HepG2 (cell line): ENCODE data around the gene SERTAD2. TPM values are rescaled to one million over a fixed set of nuclear protein-coding genes. Genes with fewer than 3 reads are reported as not detected.

Source experiments
- AGO2 ChIP-seq: fragments of 200-400 bp; formaldehyde crosslinking; optimal IDR thresholded peaks from 2 replicates; pipeline ENCODE3; 2017; ENCODE audit warnings: mild to moderate bottlenecking, low read depth, low read length, moderate library complexity
- CBX5 ChIP-seq: sonication (generic); formaldehyde crosslinking; IDR thresholded peaks from 2 replicates; pipeline ENCODE4 v1.4.0; 2020; ENCODE audit warnings: missing genetic modification reagents, borderline replicate concordance
- EP300 ChIP-seq, 3 experiments: sonication (generic) in 1 of 3; formaldehyde crosslinking in 1 of 3; IDR thresholded peaks; 2 replicates each; pipeline versions ENCODE4 v1.5.1 to v1.6.1; 2011 to 2020; ENCODE audit warnings: low read depth in 2 of 3, low read length in 2 of 3, borderline replicate concordance in 1 of 3, improper control_type of control experiment in 1 of 3, mild to moderate bottlenecking in 1 of 3, missing genetic modification reagents in 1 of 3, moderate library complexity in 1 of 3
- HDAC2 ChIP-seq: sonication (generic); formaldehyde crosslinking; IDR thresholded peaks from 2 replicates; pipeline ENCODE4 v1.4.0; 2020; ENCODE audit warnings: missing genetic modification reagents
- HOXA9 ChIP-seq: sonication (generic); formaldehyde crosslinking; IDR thresholded peaks from 2 replicates; pipeline ENCODE4 v1.8.1; 2022; ENCODE audit warnings: missing genetic modification reagents, mild to moderate bottlenecking, moderate library complexity, borderline replicate concordance
- KMT2B ChIP-seq: IDR thresholded peaks from 2 replicates; pipeline ENCODE4 v1.6.1; 2016; ENCODE audit warnings: missing genetic modification reagents, missing compliant biosample characterization
- MIER2 ChIP-seq: IDR thresholded peaks from 2 replicates; pipeline ENCODE4 v1.6.1; 2016; ENCODE audit warnings: missing biosample characterization, missing genetic modification reagents
- MTF1 ChIP-seq: sonication (generic); formaldehyde crosslinking; IDR thresholded peaks from 2 replicates; pipeline ENCODE4 v1.5.0; 2020; ENCODE audit warnings: missing genetic modification reagents
- NFIB ChIP-seq: sonication (generic); formaldehyde crosslinking; IDR thresholded peaks from 2 replicates; pipeline ENCODE4 v1.9.0; 2021; ENCODE audit warnings: missing genetic modification reagents, mild to moderate bottlenecking, borderline replicate concordance
- NFKBIZ ChIP-seq: IDR thresholded peaks from 2 replicates; pipeline ENCODE4 v1.6.1; 2018; ENCODE audit warnings: missing genetic modification reagents, missing compliant biosample characterization
- ZFAT ChIP-seq: sonication (generic); formaldehyde crosslinking; conservative IDR thresholded peaks from 2 replicates; pipeline ENCODE4 v1.8.1; 2023; ENCODE audit warnings: missing genetic modification reagents, inconsistent platforms
- ZNF124 ChIP-seq: sonication (generic); formaldehyde crosslinking; IDR thresholded peaks from 2 replicates; pipeline ENCODE4 v1.4.0; 2020; ENCODE audit warnings: missing genetic modification reagents
- ZNF451 ChIP-seq: sonication (generic); formaldehyde crosslinking; IDR thresholded peaks from 2 replicates; pipeline ENCODE4 v1.5.0; 2020; ENCODE audit warnings: mild to moderate bottlenecking, missing genetic modification reagents
- polyA plus RNA-seq, 8 experiments: library from polyadenylated mRNA; depleted of rRNA in 3 of 8; stranded (reverse) in 7 of 8; unstranded in 1 of 8; fragments of >200 nt; fragmentation: Illumina TruSeq in 4 of 8; extraction: Trizol in 4 of 8; gene quantifications; 2 replicates each; pipeline versions ENCODE4 v1.2.1 to v1.2.3, GENCODE V29; 2011 to 2016; ENCODE audit warnings: low read depth in 4 of 8, missing spikeins in 1 of 8, mixed read lengths in 1 of 8; ENCODE audit not compliant: insufficient read depth in 1 of 8
- total RNA-seq, 5 experiments: library from RNA; depleted of rRNA; stranded (reverse); fragments of >200 nt; fragmentation: Illumina TruSeq; extraction: Trizol; gene quantifications; 2 replicates each; pipeline ENCODE4 v1.2.3, GENCODE V29; 2016; ENCODE audit warnings: low read depth in 1 of 5
- TF ChIP-seq, protein P1 (sequence below), 2 experiments: IDR thresholded peaks; 2 replicates each; pipeline ENCODE4 v1.6.1; 2011 to 2012; ENCODE audit warnings: low read length in 2 of 2, borderline replicate concordance in 1 of 2, low read depth in 1 of 2, mild to moderate bottlenecking in 1 of 2, moderate library complexity in 1 of 2
- TF ChIP-seq, protein P2 (sequence below): sonication (generic); formaldehyde crosslinking; IDR thresholded peaks from 2 replicates; pipeline ENCODE4 v1.4.0; 2020; ENCODE audit warnings: missing genetic modification reagents
- TF ChIP-seq, protein P3 (sequence below): IDR thresholded peaks from 2 replicates; pipeline ENCODE4 v1.6.1; 2018; ENCODE audit warnings: missing genetic modification reagents
- TF ChIP-seq, protein P4 (sequence below): IDR thresholded peaks from 2 replicates; pipeline ENCODE4 v1.6.1; 2016; ENCODE audit warnings: low read depth, missing genetic modification reagents, missing compliant biosample characterization

The SERTAD2 gene
- total and polyA plus RNA-seq, 2 of the 13 experiments (the other 11 are each of a cell fraction or from before 2014, with no cell fraction given) = 6.7 to 22.6 TPM

DNA sequence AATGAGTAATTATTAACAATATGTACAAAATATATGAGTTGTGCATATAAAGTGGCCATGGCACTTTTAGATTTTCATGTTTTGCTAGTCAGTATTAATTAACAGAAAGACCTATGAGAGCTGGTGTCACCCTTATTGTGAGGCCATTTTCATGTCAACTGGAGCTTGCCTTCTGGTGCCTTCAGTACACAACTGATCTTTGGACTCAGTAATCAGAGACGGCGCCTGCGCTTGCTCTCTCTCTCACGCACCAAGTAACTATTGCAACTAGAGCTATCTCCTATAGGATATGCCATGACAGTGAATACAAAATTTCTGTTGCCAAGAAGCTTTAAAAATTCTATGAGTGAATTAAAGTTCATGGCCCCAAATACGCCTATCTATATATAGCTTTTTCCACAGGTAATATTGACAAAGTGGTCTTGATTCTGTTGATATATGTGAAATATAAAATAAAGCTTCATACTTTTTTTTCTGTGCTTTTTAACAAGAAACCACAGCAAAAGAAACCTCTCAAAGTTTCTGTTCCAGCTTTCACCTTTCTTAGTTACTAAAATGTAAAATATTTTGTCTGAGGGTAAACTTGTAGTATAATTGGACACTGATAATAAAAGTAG lies 2.9 kb downstream of the SERTAD2 start (continued):
- TF ChIP-seq, protein P1, sequence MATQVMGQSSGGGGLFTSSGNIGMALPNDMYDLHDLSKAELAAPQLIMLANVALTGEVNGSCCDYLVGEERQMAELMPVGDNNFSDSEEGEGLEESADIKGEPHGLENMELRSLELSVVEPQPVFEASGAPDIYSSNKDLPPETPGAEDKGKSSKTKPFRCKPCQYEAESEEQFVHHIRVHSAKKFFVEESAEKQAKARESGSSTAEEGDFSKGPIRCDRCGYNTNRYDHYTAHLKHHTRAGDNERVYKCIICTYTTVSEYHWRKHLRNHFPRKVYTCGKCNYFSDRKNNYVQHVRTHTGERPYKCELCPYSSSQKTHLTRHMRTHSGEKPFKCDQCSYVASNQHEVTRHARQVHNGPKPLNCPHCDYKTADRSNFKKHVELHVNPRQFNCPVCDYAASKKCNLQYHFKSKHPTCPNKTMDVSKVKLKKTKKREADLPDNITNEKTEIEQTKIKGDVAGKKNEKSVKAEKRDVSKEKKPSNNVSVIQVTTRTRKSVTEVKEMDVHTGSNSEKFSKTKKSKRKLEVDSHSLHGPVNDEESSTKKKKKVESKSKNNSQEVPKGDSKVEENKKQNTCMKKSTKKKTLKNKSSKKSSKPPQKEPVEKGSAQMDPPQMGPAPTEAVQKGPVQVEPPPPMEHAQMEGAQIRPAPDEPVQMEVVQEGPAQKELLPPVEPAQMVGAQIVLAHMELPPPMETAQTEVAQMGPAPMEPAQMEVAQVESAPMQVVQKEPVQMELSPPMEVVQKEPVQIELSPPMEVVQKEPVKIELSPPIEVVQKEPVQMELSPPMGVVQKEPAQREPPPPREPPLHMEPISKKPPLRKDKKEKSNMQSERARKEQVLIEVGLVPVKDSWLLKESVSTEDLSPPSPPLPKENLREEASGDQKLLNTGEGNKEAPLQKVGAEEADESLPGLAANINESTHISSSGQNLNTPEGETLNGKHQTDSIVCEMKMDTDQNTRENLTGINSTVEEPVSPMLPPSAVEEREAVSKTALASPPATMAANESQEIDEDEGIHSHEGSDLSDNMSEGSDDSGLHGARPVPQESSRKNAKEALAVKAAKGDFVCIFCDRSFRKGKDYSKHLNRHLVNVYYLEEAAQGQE (IDR thresholded peaks at IDR 0.05; ENCODE audit: borderline replicate concordance in 1 of 2, low read depth in 1 of 2, low read length in 2 of 2) = no peak
- TF ChIP-seq MTF1 (CRISPR knock-in tag) = no peak
- no peak for TF ChIP-seq NFKBIZ (CRISPR knock-in tag)
- no peak for TF ChIP-seq MIER2 (CRISPR knock-in tag)
- TF ChIP-seq AGO2 = no peak
- TF ChIP-seq ZNF451 (CRISPR knock-in tag) = no peak
- no peak for TF ChIP-seq ZFAT (CRISPR knock-in tag)
- TF ChIP-seq HDAC2 (CRISPR knock-in tag) = 0 out of 2 replicates have a peak, but pooled peaks have one; percentile 30
- no peak for TF ChIP-seq NFIB (CRISPR knock-in tag)
- no peak for TF ChIP-seq KMT2B
- TF ChIP-seq, protein P2, sequence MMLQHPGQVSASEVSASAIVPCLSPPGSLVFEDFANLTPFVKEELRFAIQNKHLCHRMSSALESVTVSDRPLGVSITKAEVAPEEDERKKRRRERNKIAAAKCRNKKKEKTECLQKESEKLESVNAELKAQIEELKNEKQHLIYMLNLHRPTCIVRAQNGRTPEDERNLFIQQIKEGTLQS (CRISPR knock-in tag) = no peak
- TF ChIP-seq EP300 (IDR thresholded peaks at IDR 0.05; ENCODE audit: low read depth in 2 of 2, low read length in 2 of 2) = peak; percentile 37 to 61; a peak in 2 of 4 replicates
- TF ChIP-seq EP300 (CRISPR knock-in tag; IDR thresholded peaks at IDR 0.05; ENCODE audit: borderline replicate concordance) = no peak
- TF ChIP-seq, protein P3, sequence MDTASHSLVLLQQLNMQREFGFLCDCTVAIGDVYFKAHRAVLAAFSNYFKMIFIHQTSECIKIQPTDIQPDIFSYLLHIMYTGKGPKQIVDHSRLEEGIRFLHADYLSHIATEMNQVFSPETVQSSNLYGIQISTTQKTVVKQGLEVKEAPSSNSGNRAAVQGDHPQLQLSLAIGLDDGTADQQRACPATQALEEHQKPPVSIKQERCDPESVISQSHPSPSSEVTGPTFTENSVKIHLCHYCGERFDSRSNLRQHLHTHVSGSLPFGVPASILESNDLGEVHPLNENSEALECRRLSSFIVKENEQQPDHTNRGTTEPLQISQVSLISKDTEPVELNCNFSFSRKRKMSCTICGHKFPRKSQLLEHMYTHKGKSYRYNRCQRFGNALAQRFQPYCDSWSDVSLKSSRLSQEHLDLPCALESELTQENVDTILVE (CRISPR knock-in tag) = 0 out of 2 replicates have a peak, but pooled peaks have one; percentile 57
- no peak for TF ChIP-seq HOXA9 (CRISPR knock-in tag)
- peak; percentile 39; the same call in 1 of the 2 replicates for TF ChIP-seq CBX5 (CRISPR knock-in tag)
- TF ChIP-seq, protein P4, sequence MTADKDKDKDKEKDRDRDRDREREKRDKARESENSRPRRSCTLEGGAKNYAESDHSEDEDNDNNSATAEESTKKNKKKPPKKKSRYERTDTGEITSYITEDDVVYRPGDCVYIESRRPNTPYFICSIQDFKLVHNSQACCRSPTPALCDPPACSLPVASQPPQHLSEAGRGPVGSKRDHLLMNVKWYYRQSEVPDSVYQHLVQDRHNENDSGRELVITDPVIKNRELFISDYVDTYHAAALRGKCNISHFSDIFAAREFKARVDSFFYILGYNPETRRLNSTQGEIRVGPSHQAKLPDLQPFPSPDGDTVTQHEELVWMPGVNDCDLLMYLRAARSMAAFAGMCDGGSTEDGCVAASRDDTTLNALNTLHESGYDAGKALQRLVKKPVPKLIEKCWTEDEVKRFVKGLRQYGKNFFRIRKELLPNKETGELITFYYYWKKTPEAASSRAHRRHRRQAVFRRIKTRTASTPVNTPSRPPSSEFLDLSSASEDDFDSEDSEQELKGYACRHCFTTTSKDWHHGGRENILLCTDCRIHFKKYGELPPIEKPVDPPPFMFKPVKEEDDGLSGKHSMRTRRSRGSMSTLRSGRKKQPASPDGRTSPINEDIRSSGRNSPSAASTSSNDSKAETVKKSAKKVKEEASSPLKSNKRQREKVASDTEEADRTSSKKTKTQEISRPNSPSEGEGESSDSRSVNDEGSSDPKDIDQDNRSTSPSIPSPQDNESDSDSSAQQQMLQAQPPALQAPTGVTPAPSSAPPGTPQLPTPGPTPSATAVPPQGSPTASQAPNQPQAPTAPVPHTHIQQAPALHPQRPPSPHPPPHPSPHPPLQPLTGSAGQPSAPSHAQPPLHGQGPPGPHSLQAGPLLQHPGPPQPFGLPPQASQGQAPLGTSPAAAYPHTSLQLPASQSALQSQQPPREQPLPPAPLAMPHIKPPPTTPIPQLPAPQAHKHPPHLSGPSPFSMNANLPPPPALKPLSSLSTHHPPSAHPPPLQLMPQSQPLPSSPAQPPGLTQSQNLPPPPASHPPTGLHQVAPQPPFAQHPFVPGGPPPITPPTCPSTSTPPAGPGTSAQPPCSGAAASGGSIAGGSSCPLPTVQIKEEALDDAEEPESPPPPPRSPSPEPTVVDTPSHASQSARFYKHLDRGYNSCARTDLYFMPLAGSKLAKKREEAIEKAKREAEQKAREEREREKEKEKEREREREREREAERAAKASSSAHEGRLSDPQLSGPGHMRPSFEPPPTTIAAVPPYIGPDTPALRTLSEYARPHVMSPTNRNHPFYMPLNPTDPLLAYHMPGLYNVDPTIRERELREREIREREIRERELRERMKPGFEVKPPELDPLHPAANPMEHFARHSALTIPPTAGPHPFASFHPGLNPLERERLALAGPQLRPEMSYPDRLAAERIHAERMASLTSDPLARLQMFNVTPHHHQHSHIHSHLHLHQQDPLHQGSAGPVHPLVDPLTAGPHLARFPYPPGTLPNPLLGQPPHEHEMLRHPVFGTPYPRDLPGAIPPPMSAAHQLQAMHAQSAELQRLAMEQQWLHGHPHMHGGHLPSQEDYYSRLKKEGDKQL (CRISPR knock-in tag) = no peak
- TF ChIP-seq ZNF124 (CRISPR knock-in tag) = no peak
